Neural cell (in vitro differentiated cells): ENCODE measurements around the gene HACD2. TPM values are rescaled to one million over a fixed set of nuclear protein-coding genes. Genes with fewer than 3 reads are reported as not detected.

ENCODE experiments used
- H2AFZ ChIP-seq: fragments of 200-600, 300-800 bp; sonication (generic), shearing (Covaris generic); 2 replicates; pipeline ENCODE4 v1.6.0; 2014; ENCODE audit warnings: low read depth, mild to moderate bottlenecking, antibody characterized with exemption, low read length, moderate library complexity
- H3F3A ChIP-seq: fragments of 200-600 bp; shearing (Covaris generic); 2 replicates; pipeline ENCODE4 v1.6.1; 2016; ENCODE audit warnings: mild to moderate bottlenecking, moderate library complexity, mixed read lengths, antibody characterized with exemption, low read length; ENCODE audit not compliant: insufficient read depth, poor library complexity, severe bottlenecking
- H3K27ac ChIP-seq: fragments of 200-600, 300-800 bp; sonication (generic), shearing (Covaris generic); 2 replicates; pipeline ENCODE4 v1.5.1; 2014; ENCODE audit warnings: mild to moderate bottlenecking, low read length, moderate library complexity
- H3K27me3 ChIP-seq: fragments of 300-800, 200-600 bp; sonication (generic), shearing (Covaris generic); 2 replicates; pipeline ENCODE4 v1.6.0; 2014; ENCODE audit warnings: mild to moderate bottlenecking, low read depth, low read length, moderate library complexity; ENCODE audit not compliant: insufficient read depth
- H3K36me3 ChIP-seq: fragments of 300-800, 200-600 bp; sonication (generic), shearing (Covaris generic); 2 replicates; pipeline ENCODE4 v1.5.1; 2014; ENCODE audit warnings: mild to moderate bottlenecking, antibody characterized with exemption, low read length, moderate library complexity; ENCODE audit not compliant: insufficient read depth
- H3K4me2 ChIP-seq: fragments of 300-800, 200-600 bp; sonication (generic), shearing (Covaris generic); 2 replicates; pipeline ENCODE4 v1.6.0; 2014; ENCODE audit warnings: mild to moderate bottlenecking, low read length
- H3K4me3 ChIP-seq: fragments of 300-800, 200-600 bp; sonication (generic), shearing (Covaris generic); 2 replicates; pipeline ENCODE4 v1.5.1; 2014; ENCODE audit warnings: mild to moderate bottlenecking, low read length, moderate library complexity
- H3K79me2 ChIP-seq: fragments of 200-600 bp; shearing (Covaris generic); replicated peaks from 2 replicates; pipeline ENCODE4 v1.6.0; 2014; ENCODE audit warnings: mild to moderate bottlenecking, low read length, moderate library complexity; ENCODE audit not compliant: insufficient read depth
- H3K9ac ChIP-seq: fragments of 300-800, 200-600 bp; sonication (generic), shearing (Covaris generic); 2 replicates; pipeline ENCODE4 v1.6.1; 2016; ENCODE audit warnings: mild to moderate bottlenecking, low read length, mixed read lengths
- H3K9me2 ChIP-seq: fragments of 200-600 bp; shearing (Covaris generic); 2 replicates; pipeline ENCODE4 v1.6.1; 2016; ENCODE audit warnings: mild to moderate bottlenecking, low read length, mixed read lengths; ENCODE audit not compliant: insufficient read depth
- H3K9me3 ChIP-seq: fragments of 200-600, 300-800 bp; sonication (generic), shearing (Covaris generic); 2 replicates; pipeline ENCODE4 v1.6.1; 2016; ENCODE audit warnings: mild to moderate bottlenecking, mixed run types, low read length, moderate library complexity, mixed read lengths
- H4K20me1 ChIP-seq: fragments of 200-600 bp; shearing (Covaris generic); 2 replicates; pipeline ENCODE4 v1.6.1; 2016; ENCODE audit warnings: mild to moderate bottlenecking, mixed run types; ENCODE audit not compliant: insufficient read depth
- CTCF ChIP-seq: fragments of 450-650 bp; IDR thresholded peaks from 2 replicates; pipeline ENCODE4 v1.5.1; 2014; ENCODE audit warnings: antibody characterized with exemption, mild to moderate bottlenecking, moderate library complexity; ENCODE audit not compliant: poor library complexity, severe bottlenecking
- EP300 ChIP-seq: fragments of 450-650 bp; conservative IDR thresholded peaks from 2 replicates; pipeline ENCODE4 v1.6.1; 2014; ENCODE audit warnings: antibody characterized with exemption, mild to moderate bottlenecking, moderate library complexity; ENCODE audit not compliant: poor library complexity, severe bottlenecking
- EZH2 ChIP-seq: fragments of 200-600, 300-800 bp; shearing (Covaris generic), sonication (generic); IDR thresholded peaks from 2 replicates; pipeline ENCODE4 v1.6.1; 2014; ENCODE audit warnings: antibody characterized with exemption, low read length, borderline replicate concordance, mild to moderate bottlenecking; ENCODE audit not compliant: insufficient read depth, poor library complexity, severe bottlenecking
- MXI1 ChIP-seq: fragments of 450-650 bp; conservative IDR thresholded peaks from 2 replicates; pipeline ENCODE4 v1.6.1; 2014; ENCODE audit warnings: antibody characterized with exemption, mild to moderate bottlenecking; ENCODE audit not compliant: poor library complexity, severe bottlenecking
- POLR2AphosphoS5 ChIP-seq: IDR thresholded peaks from 2 replicates; pipeline ENCODE4 v1.6.1; 2012
- RAD21 ChIP-seq: fragments of 450-650 bp; conservative IDR thresholded peaks from 2 replicates; pipeline ENCODE4 v1.6.1; 2014; ENCODE audit warnings: antibody characterized with exemption, mild to moderate bottlenecking, moderate library complexity
- REST ChIP-seq: IDR thresholded peaks from 2 replicates; pipeline ENCODE4 v1.6.1; 2012; ENCODE audit warnings: borderline replicate concordance
- SMC3 ChIP-seq: fragments of 450-650 bp; conservative IDR thresholded peaks from 2 replicates; pipeline ENCODE4 v1.6.1; 2014; ENCODE audit warnings: antibody characterized with exemption, mild to moderate bottlenecking, moderate library complexity; ENCODE audit not compliant: poor library complexity
- TAF1 ChIP-seq: IDR thresholded peaks from 2 replicates; pipeline ENCODE4 v1.6.1; 2012; ENCODE audit warnings: low read depth
- polyA plus RNA-seq: library from polyadenylated mRNA; depleted of rRNA; stranded (reverse); fragments of >200 nt; gene quantifications from 2 replicates; pipeline ENCODE4 v1.2.3, GENCODE V29; 2014

HACD2 gene
- polyA plus RNA-seq, 1 donor from 2014 or later, result 28.0 TPM

GRCh38 chr3:123520656-123521055 lies 64.2 kb downstream of the HACD2 start:
- Histone ChIP-seq H3K9me3 (no peaks in the 10 kb centered on the region), H3K36me3 (no peaks in the 10 kb centered on the region), H3K79me2 (no peaks in the 10 kb centered on the region), H3K4me2 (no peak overlapping the region), H3K4me3 (no peak overlapping the region), H3K9ac (no peak overlapping the region), H3K27me3 (no peaks in the 10 kb centered on the region), H3K27ac (no peak overlapping the region), H3F3A (no peaks in the 10 kb centered on the region), H4K20me1 (no peaks in the 10 kb centered on the region), H3K9me2 (no peaks in the 10 kb centered on the region), H2AFZ (no peak overlapping the region)
- no peak for TF ChIP-seq EP300
- no peak for TF ChIP-seq SMC3
- no peak for TF ChIP-seq POLR2AphosphoS5
- no peak for TF ChIP-seq EZH2
- TF ChIP-seq CTCF, result no peak
- TF ChIP-seq RAD21, result no peak
- no peak for TF ChIP-seq TAF1
- no peak for TF ChIP-seq REST
- no peak for TF ChIP-seq MXI1

GRCh38 chr3:123518892-123519485 lies 65.9 kb downstream of the HACD2 start:
- H3K4me2 ChIP-seq, result no peak overlapping the region
- no peak overlapping the region for H3K9ac ChIP-seq
- H3K4me3 ChIP-seq, result no peak overlapping the region
- H3K36me3 ChIP-seq, result no peaks in the 10 kb centered on the region
- H3K27me3 ChIP-seq, result no peaks in the 10 kb centered on the region
- no peaks in the 10 kb centered on the region for H3K79me2 ChIP-seq
- no peak overlapping the region for H2AFZ ChIP-seq
- H4K20me1 ChIP-seq, result no peaks in the 10 kb centered on the region
- no peaks in the 10 kb centered on the region for H3K9me2 ChIP-seq
- H3K27ac ChIP-seq, result no peak overlapping the region
- TF ChIP-seq RAD21 (no peak), REST (no peak)
- H3K9me3 ChIP-seq, result no peaks in the 10 kb centered on the region
- no peaks in the 10 kb centered on the region for H3F3A ChIP-seq
